ENCODE measurements around the gene CEMIP2. TPM values are rescaled to one million over a fixed set of nuclear protein-coding genes. Genes with fewer than 3 reads are reported as not detected.

CEMIP2 gene
- total RNA-seq, 1 donor from 2014 or later: 58.1 TPM

DNA sequence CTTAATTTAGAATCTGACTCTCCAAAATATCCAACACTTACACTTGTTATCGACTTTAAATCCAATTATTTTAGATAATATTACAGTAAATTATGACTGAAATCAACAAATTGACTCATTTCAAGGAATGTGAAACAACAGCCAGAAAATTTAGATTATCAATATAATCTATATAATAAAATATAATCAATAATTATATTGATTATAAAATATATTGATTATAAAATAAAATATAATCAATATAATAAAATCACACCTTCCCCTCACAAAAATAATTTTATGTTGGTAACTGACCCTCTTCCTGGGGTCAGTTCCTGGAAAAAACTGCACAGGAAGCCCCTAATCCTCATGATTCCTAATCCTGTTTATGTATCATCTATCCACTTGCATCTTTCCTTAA, 91.1 kb downstream of the CEMIP2 start:
- Mint-ChIP-seq H3K4me3 (no peak overlapping the region), H3K9me3 (peaks cover 7% of the 10 kb centered on the region), H3K4me1 (ENCODE audit: unreplicated experiment) (peaks cover 27% of the 10 kb centered on the region), H3K36me3 (peaks cover 4% of the 10 kb centered on the region), H3K27ac (peak overlapping the region; percentile 48), H3K27me3 (no peaks in the 10 kb centered on the region)
- TF ChIP-seq, protein P1, sequence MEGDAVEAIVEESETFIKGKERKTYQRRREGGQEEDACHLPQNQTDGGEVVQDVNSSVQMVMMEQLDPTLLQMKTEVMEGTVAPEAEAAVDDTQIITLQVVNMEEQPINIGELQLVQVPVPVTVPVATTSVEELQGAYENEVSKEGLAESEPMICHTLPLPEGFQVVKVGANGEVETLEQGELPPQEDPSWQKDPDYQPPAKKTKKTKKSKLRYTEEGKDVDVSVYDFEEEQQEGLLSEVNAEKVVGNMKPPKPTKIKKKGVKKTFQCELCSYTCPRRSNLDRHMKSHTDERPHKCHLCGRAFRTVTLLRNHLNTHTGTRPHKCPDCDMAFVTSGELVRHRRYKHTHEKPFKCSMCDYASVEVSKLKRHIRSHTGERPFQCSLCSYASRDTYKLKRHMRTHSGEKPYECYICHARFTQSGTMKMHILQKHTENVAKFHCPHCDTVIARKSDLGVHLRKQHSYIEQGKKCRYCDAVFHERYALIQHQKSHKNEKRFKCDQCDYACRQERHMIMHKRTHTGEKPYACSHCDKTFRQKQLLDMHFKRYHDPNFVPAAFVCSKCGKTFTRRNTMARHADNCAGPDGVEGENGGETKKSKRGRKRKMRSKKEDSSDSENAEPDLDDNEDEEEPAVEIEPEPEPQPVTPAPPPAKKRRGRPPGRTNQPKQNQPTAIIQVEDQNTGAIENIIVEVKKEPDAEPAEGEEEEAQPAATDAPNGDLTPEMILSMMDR (conservative IDR thresholded peaks at IDR 0.05): no peak
- DNase-seq (ENCODE audit: extremely low spot score, unreplicated experiment): no peak

DNA sequence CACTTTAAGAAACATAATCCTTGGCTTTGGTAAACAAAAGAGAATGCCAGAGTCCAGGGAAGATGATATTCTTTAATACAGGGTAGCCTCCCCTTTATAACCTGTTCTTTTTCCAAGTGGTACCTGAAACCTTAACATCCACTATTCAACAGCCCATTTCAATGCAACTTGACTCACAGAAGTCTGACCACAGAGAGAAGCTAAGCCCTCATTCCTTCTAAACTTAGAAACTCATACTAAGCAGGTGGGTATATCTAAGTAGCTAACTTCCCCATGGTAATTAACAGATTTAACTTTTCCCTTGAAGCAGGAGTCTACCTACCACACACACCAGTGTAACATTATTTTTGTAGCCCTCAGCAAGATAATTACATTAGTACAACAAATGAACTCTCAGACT, 91.9 kb downstream of the CEMIP2 start:
- Mint-ChIP-seq H3K4me3 (no peak overlapping the region), H3K27ac (no peak overlapping the region), H3K36me3 (peaks cover 4% of the 10 kb centered on the region), H3K4me1 (ENCODE audit: unreplicated experiment) (peaks cover 20% of the 10 kb centered on the region), H3K9me3 (peaks cover 7% of the 10 kb centered on the region), H3K27me3 (no peaks in the 10 kb centered on the region)
- TF ChIP-seq, protein P1 (conservative IDR thresholded peaks at IDR 0.05): no peak
- no peak for DNase-seq (ENCODE audit: extremely low spot score, unreplicated experiment)

DNA sequence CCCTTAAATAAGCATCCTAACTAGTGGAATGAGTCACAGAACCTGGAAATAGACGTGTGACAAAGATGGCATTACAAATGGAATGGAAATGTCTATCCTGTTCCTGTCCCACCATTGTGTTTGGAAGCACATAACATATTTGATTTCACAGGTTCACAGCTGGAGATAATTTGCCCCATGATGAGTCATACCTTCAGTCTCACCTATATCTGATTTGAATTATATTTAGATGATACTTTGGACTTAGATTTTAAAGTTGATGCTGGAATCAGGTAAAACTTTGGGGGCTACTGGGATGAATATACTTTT, 92.5 kb downstream of the CEMIP2 start:
- Mint-ChIP-seq H3K27me3 (no peaks in the 10 kb centered on the region), H3K9me3 (peaks cover 7% of the 10 kb centered on the region), H3K4me3 (no peak overlapping the region), H3K36me3 (peaks cover 4% of the 10 kb centered on the region), H3K4me1 (ENCODE audit: unreplicated experiment) (peaks cover 19% of the 10 kb centered on the region), H3K27ac (no peak overlapping the region)
- no peak for DNase-seq (ENCODE audit: extremely low spot score, unreplicated experiment)
- TF ChIP-seq, protein P1 (conservative IDR thresholded peaks at IDR 0.05): no peak

DNA sequence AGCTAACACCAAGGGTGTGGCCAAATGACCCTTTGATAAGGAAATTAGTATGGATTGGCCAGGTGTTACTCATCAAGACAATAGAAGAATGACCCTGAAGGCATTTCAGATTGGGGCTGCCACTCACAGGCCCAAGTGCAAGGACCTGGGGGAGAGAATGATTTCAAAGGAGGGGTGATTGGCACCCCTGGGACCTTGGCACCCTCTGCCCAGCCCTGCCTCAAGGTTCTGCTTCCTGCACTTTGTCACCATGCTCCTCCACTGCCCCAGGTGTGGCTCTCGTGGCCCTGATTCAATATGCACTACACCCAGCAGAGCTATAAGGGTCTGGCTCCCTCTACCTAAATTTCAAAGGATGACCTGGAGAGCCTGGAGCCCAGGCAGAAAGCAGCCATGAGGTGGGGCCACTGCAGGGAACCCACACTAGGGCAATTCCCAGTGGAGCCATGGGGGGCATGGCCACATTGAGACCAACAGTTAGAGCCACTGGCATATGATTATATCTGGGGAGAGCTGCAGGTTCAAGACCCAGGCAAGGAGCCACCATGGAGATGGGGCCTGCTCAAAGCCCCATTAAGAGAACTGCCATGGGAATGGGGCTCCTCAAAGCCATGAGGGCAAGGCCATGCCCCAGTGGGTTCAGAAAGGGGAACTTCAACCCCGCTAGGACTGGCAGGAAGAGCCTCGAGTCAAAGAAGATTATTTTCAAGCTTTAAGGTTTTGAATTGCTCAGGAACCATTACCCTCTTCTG, 93.0 kb downstream of the CEMIP2 start:
- peaks cover 14% of the 10 kb centered on the region for H3K4me1 Mint-ChIP-seq (ENCODE audit: unreplicated experiment)
- no peak overlapping the region for H3K27ac Mint-ChIP-seq
- H3K27me3 Mint-ChIP-seq: no peaks in the 10 kb centered on the region
- peaks cover 7% of the 10 kb centered on the region for H3K9me3 Mint-ChIP-seq
- no peak for DNase-seq (ENCODE audit: extremely low spot score, unreplicated experiment)
- peaks cover 4% of the 10 kb centered on the region for H3K36me3 Mint-ChIP-seq
- TF ChIP-seq, protein P1 (conservative IDR thresholded peaks at IDR 0.05): no peak
- no peak overlapping the region for H3K4me3 Mint-ChIP-seq

DNA sequence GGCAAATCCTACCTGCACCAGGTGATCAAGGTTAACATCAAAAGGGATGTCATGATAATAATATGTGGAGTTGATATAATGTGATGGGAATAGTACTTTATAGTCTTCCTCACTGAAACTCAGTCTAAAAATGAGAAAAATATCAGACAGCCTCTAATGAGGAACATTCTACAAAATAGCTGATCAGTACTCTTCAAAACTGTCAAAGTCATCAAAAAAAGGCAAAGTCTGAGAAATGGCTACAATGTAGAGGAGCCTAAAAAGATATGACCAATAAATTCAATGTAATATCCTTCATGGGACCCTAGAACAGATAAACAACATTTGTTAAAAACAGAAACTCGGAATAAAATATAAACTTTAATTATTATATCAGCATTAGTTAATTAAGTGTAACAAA, 95.7 kb downstream of the CEMIP2 start:
- no peak overlapping the region for H3K4me3 Mint-ChIP-seq
- TF ChIP-seq, protein P1 (conservative IDR thresholded peaks at IDR 0.05): no peak
- no peak for DNase-seq (ENCODE audit: extremely low spot score, unreplicated experiment)
- H3K9me3 Mint-ChIP-seq: peaks cover 12% of the 10 kb centered on the region
- H3K27me3 Mint-ChIP-seq: no peaks in the 10 kb centered on the region
- H3K4me1 Mint-ChIP-seq (ENCODE audit: unreplicated experiment): peaks cover 8% of the 10 kb centered on the region
- H3K36me3 Mint-ChIP-seq: no peaks in the 10 kb centered on the region
- H3K27ac Mint-ChIP-seq: no peak overlapping the region

All from type B pancreatic cell (in vitro differentiated cells).